Activated CD8-positive, alpha-beta memory T cell treated with anti-CD3 and anti-CD28 coated beads, Interleukin-2, amount 50 U/mL, for 1 hour (primary cell): ENCODE data around the gene SLC45A3.

ENCODE experiments used
- DNase-seq: peaks from one replicate; pipeline ENCODE4 v3.0.0-alpha.2; 2020; ENCODE audit errors: extremely low read depth

The SLC45A3 gene

DNA sequence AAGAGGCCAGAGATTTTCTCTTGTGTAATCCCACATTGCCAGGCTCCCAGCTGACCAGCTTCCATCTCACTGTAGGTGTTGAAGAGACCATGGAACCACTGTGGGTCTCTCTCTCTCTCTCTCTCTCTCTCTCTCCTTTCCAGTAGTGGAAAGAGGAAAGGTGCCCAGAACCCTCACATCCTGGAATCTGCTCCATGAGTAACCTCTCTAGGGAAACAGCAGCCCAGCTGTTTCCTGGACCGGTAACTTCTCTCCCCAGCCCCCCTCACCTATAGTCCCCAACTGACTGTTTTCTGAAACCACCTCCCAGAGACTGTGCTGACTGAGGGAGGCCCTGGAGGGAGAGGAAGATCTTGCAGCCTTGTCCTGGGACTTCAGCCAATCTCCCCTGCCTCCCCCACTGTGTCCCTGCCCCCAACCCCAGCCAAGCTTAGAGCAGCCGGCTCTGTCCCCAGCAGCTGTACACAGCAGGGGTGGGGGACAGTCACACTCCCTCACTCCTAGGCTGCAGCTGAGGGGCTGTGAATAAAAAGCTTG is 20.6 kb upstream of the SLC45A3 start:
- DNase-seq: no peak

DNA sequence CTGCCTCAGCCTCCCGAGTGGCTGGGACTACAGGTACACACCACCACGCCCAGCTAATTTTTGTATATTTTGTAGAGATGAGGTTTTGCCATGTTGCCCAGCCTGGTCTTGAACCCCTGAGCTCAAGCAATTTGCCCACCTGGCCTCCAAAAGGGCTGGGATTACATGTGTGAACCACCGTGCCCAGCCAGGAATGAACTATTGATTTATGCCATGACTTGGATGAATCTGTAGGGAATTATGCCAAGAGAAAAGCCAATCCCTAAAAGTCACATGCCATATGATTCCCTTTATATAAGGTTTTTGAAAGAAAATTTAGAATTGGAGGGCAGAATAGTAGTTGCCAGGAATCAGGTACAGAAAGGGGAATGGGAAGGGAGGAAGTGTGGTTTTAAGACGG is 19.1 kb upstream of the SLC45A3 start:
- DNase-seq: no peak

DNA sequence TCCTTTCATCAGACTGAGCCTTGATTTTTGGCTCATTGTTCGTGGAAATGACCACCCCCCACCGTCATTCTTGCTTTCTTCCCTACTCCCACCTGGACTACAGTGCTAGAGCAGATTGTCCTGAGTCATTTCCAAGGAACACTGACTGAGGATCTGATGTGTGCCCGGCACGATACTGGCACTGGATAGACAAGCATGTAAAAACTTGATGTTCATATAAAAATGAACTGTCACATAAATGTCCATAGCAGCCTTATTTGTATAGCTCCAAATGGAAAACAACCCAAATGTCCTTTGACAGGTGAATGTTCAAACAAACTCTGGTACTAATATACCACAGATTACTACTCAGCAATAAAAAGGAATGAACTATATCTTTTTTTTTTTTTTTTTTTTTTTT is 18.6 kb upstream of the SLC45A3 start:
- no peak for DNase-seq

DNA sequence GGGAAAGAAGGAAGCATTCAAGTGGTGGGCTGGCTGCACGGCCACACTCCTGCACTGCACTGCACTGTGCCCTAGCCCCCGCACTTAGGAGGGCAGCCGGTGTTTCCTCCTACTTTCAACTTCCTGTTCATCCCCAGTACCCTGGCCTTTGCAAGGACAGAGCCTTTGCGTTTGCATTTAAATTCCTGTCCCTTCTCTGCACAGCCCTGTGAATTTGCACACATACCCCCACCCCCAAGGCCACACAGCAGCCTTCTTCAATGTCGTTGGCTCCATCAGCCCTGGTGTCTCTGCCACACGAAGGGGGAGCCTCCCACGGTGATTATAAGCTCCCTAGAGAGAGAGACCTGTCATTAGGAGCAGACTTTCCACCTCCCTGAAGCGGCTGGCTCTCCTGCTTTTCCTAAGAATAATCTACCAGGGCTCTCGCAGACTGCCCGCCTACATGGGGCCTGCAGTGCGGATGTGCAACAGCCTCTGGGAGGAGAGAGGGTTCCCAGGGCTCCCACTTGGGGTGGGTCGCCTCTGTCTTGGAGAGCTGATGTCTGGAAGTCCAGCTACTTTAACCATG is 13.2 kb upstream of the SLC45A3 start:
- DNase-seq: no peak

DNA sequence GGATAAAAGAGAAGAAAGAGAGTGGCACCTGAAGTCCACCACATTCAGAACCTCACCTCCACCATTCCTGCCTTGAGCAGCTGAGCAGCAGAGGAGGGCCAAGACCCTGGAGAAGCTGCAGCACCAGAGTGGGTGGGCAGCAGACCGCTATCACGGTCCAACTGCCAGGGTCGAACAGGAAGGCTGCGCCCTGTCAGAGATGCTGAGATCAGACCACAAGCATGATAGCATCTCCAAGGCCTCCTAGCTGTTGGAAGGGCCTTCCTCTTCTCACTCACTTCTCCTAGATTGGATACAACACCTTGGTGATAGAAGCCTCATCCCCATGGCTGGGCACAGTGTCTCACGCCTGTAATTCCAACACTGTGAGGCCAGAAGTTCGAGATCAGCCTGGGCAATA is 12.1 kb upstream of the SLC45A3 start:
- no peak for DNase-seq

GRCh38 chr1:205690122-205690756 is 9.9 kb upstream of the SLC45A3 start:
- DNase-seq: no peak

- DNase-seq: no peak
Observed at GRCh38 chr1:205689479-205689878, 9.2 kb upstream of the SLC45A3 start.

- no peak for DNase-seq
Observed at GRCh38 chr1:205688171-205689080, 8.1 kb upstream of the SLC45A3 start.

DNA sequence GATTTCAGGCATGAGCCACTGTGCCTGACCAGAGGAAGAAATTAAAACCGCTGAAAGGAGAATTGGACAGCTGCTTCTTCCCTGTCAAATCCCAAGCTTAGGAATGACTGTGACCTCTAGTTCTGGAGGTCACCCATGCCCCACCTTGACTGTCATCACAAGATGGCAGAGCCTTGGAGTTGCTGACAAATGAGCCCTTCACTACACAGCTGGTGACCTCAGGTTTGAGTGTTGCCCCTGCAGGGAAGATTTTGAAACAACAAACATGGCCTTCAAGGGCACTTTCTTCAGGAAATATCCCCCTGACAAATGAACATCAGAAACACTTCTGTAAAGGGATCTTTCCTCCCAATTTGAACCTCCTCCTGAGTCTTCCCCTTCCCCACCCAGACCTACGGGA is 6.9 kb upstream of the SLC45A3 start:
- DNase-seq: no peak

GRCh38 chr1:205681364-205681763 is 1.1 kb upstream of the SLC45A3 start:
- no peak for DNase-seq

- no peak for DNase-seq
Observed at GRCh38 chr1:205678286-205679111, 1.8 kb downstream of the SLC45A3 start.

- DNase-seq: no peak
Observed at GRCh38 chr1:205677167-205677566, 3.1 kb downstream of the SLC45A3 start.

- DNase-seq: no peak
Observed at GRCh38 chr1:205676597-205676996, 3.7 kb downstream of the SLC45A3 start.

DNA sequence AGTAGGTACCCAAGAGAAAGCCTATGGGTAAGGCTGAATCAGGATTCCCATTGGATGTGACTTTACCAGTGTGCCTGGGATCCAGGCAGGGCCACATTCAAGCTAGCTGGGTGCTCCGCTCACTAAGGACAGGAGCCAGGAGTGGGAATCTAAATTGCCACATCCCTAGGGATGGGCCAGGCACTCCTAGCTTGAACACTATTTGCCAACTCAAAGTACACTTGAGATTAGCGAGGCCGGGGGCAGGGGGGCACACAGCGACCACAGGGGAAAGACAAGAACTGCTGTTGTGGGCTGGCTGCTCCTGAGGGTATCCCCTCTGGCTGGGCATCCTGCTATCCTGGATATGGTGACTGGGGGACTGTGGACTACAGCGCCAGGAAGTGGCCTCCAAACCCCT is 4.3 kb downstream of the SLC45A3 start:
- DNase-seq: no peak

DNA sequence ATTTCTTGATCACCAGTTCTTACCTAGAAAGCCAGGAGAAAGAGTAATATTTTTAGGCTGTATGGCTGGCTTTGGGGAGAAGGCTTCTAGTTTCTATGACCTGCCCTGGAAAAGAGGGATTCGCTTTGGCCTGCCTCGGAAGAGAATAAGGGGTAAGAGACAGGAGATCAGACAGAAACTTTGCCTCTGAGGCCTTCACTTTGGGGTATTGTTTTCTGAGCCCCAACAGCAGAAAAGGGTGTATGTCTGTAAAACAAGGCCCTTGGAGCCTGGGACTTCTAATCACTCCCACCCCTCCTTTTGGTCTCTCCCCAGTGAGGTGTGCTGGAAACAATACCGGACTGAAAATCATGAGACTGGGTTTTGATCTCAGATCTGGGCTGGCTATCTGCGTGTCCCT is 5.1 kb downstream of the SLC45A3 start:
- no peak for DNase-seq

GRCh38 chr1:205672970-205673369 is 7.3 kb downstream of the SLC45A3 start:
- no peak for DNase-seq

- DNase-seq: no peak
Observed at GRCh38 chr1:205672395-205672889, 7.9 kb downstream of the SLC45A3 start.

GRCh38 chr1:205670611-205671430 is 9.5 kb downstream of the SLC45A3 start:
- no peak for DNase-seq

GRCh38 chr1:205670150-205670446 is 10.2 kb downstream of the SLC45A3 start:
- no peak for DNase-seq

GRCh38 chr1:205669341-205670149 is 10.8 kb downstream of the SLC45A3 start:
- no peak for DNase-seq
